Peyer's patch (tissue), 4 donors: ENCODE results near the gene TUB.

ENCODE experiments used
- POLR2A ChIP-seq, 2 donors: fragments of 450-650 bp; IDR thresholded peaks; one replicate each; pipeline ENCODE4 v1.5.1; 2017; ENCODE audit warnings: antibody characterized with exemption in 2 of 2, mild to moderate bottlenecking in 2 of 2, moderate library complexity in 2 of 2
- TF ChIP-seq, protein P1 (sequence below), 6 experiments: fragments of 450-650 bp in 4 of 6; fragments of 200-600 bp in 2 of 6; sonication (generic) in 1 of 6; IDR thresholded peaks; one replicate each; pipeline ENCODE4 v1.5.1; 2017 to 2019; ENCODE audit warnings: antibody characterized with exemption in 6 of 6, mild to moderate bottlenecking in 3 of 6, moderate library complexity in 1 of 6

DNA sequence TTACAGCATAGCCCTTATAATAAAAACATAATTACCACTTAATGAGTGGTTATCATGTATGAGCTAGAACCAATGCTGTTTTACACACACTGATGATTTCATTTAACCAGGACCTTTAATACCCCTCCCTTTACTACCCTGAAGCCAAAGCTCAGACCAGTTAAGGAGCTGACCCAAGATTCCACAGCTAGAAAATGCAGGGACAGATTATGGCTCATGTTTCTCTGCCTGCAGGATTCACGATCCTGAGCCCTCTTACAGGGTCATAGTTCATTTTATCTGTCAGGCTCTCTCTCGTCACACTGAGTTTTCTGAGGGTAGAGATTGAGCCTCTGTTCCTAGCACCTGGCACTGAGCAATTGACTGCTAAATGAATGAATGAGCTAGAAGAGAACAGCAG lies 27.4 kb downstream of the TUB start:
- TF ChIP-seq, protein P1, sequence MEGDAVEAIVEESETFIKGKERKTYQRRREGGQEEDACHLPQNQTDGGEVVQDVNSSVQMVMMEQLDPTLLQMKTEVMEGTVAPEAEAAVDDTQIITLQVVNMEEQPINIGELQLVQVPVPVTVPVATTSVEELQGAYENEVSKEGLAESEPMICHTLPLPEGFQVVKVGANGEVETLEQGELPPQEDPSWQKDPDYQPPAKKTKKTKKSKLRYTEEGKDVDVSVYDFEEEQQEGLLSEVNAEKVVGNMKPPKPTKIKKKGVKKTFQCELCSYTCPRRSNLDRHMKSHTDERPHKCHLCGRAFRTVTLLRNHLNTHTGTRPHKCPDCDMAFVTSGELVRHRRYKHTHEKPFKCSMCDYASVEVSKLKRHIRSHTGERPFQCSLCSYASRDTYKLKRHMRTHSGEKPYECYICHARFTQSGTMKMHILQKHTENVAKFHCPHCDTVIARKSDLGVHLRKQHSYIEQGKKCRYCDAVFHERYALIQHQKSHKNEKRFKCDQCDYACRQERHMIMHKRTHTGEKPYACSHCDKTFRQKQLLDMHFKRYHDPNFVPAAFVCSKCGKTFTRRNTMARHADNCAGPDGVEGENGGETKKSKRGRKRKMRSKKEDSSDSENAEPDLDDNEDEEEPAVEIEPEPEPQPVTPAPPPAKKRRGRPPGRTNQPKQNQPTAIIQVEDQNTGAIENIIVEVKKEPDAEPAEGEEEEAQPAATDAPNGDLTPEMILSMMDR (IDR thresholded peaks at IDR 0.05), result no peak
- TF ChIP-seq POLR2A (IDR thresholded peaks at IDR 0.05), result no peak
